ENCODE data around the gene USP24.

The USP24 gene

GRCh38 chr1:55246896-55247295 is 31.7 kb upstream of the USP24 start:
- no peaks in the 10 kb centered on the region for H3F3A ChIP-seq (ENCODE audit: control insufficient read depth, insufficient read depth)
- no peaks in the 10 kb centered on the region for H3K9me2 ChIP-seq (replicated peaks; ENCODE audit: control insufficient read depth, low read length)
- H3K9me3 ChIP-seq (ENCODE audit: control insufficient read depth, insufficient read depth, low read length): no peaks in the 10 kb centered on the region
- H3K79me2 ChIP-seq (ENCODE audit: control insufficient read depth, low read length): no peaks in the 10 kb centered on the region
- no peak overlapping the region for H3K4me3 ChIP-seq (ENCODE audit: low read length)
- H4K20me1 ChIP-seq (ENCODE audit: control insufficient read depth, insufficient read depth, low read depth, low read length): no peaks in the 10 kb centered on the region
- H3K27me3 ChIP-seq (ENCODE audit: control insufficient read depth, low read length): no peaks in the 10 kb centered on the region
- no peak overlapping the region for H3K27ac ChIP-seq (ENCODE audit: low read depth, low read length)
- no peaks in the 10 kb centered on the region for H3K36me3 ChIP-seq (ENCODE audit: control insufficient read depth, low read length)
- 0 out of 2 replicates have a peak, but pooled peaks cover 4% of the 10 kb centered on the region for H3K4me1 ChIP-seq (ENCODE audit: control insufficient read depth, low read length)
- H3K4me2 ChIP-seq (ENCODE audit: low read length): no peak overlapping the region
- TF ChIP-seq EZH2phosphoT487 (IDR thresholded peaks at IDR 0.05; ENCODE audit: borderline replicate concordance, low read length): no peak
- TF ChIP-seq, protein P1, sequence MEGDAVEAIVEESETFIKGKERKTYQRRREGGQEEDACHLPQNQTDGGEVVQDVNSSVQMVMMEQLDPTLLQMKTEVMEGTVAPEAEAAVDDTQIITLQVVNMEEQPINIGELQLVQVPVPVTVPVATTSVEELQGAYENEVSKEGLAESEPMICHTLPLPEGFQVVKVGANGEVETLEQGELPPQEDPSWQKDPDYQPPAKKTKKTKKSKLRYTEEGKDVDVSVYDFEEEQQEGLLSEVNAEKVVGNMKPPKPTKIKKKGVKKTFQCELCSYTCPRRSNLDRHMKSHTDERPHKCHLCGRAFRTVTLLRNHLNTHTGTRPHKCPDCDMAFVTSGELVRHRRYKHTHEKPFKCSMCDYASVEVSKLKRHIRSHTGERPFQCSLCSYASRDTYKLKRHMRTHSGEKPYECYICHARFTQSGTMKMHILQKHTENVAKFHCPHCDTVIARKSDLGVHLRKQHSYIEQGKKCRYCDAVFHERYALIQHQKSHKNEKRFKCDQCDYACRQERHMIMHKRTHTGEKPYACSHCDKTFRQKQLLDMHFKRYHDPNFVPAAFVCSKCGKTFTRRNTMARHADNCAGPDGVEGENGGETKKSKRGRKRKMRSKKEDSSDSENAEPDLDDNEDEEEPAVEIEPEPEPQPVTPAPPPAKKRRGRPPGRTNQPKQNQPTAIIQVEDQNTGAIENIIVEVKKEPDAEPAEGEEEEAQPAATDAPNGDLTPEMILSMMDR (IDR thresholded peaks at IDR 0.05; ENCODE audit: low read depth, low read length, poor library complexity, severe bottlenecking): no peak

GRCh38 chr1:55246331-55246730 is 31.2 kb upstream of the USP24 start:
- H3K27ac ChIP-seq (ENCODE audit: low read depth, low read length): no peak overlapping the region
- H4K20me1 ChIP-seq (ENCODE audit: control insufficient read depth, insufficient read depth, low read depth, low read length): no peaks in the 10 kb centered on the region
- no peak overlapping the region for H3K4me3 ChIP-seq (ENCODE audit: low read length)
- H3K27me3 ChIP-seq (ENCODE audit: control insufficient read depth, low read length): no peaks in the 10 kb centered on the region
- no peak overlapping the region for H3K4me2 ChIP-seq (ENCODE audit: low read length)
- no peaks in the 10 kb centered on the region for H3K9me3 ChIP-seq (ENCODE audit: control insufficient read depth, insufficient read depth, low read length)
- H3K9me2 ChIP-seq (replicated peaks; ENCODE audit: control insufficient read depth, low read length): no peaks in the 10 kb centered on the region
- H3F3A ChIP-seq (ENCODE audit: control insufficient read depth, insufficient read depth): no peaks in the 10 kb centered on the region
- TF ChIP-seq EZH2phosphoT487 (IDR thresholded peaks at IDR 0.05; ENCODE audit: borderline replicate concordance, low read length): no peak
- TF ChIP-seq, protein P1 (IDR thresholded peaks at IDR 0.05; ENCODE audit: low read depth, low read length, poor library complexity, severe bottlenecking): no peak
- H3K4me1 ChIP-seq (ENCODE audit: control insufficient read depth, low read length): 0 out of 2 replicates have a peak, but pooled peaks cover 4% of the 10 kb centered on the region
- H3K36me3 ChIP-seq (ENCODE audit: control insufficient read depth, low read length): no peaks in the 10 kb centered on the region
- no peaks in the 10 kb centered on the region for H3K79me2 ChIP-seq (ENCODE audit: control insufficient read depth, low read length)

- Histone ChIP-seq H3K4me2 (ENCODE audit: low read length) (no peak overlapping the region), H3K9me3 (ENCODE audit: control insufficient read depth, insufficient read depth, low read length) (no peaks in the 10 kb centered on the region), H3K27me3 (ENCODE audit: control insufficient read depth, low read length) (no peaks in the 10 kb centered on the region), H3K9me2 (replicated peaks; ENCODE audit: control insufficient read depth, low read length) (no peaks in the 10 kb centered on the region), H3K4me3 (ENCODE audit: low read length) (no peak overlapping the region), H3K27ac (ENCODE audit: low read depth, low read length) (no peak overlapping the region), H3K79me2 (ENCODE audit: control insufficient read depth, low read length) (no peaks in the 10 kb centered on the region), H4K20me1 (ENCODE audit: control insufficient read depth, insufficient read depth, low read depth, low read length) (no peaks in the 10 kb centered on the region), H3F3A (ENCODE audit: control insufficient read depth, insufficient read depth) (no peaks in the 10 kb centered on the region), H3K36me3 (ENCODE audit: control insufficient read depth, low read length) (no peaks in the 10 kb centered on the region), H3K4me1 (ENCODE audit: control insufficient read depth, low read length) (0 out of 2 replicates have a peak, but pooled peaks cover 4% of the 10 kb centered on the region)
- TF ChIP-seq EZH2phosphoT487 (IDR thresholded peaks at IDR 0.05; ENCODE audit: borderline replicate concordance, low read length): no peak
- TF ChIP-seq, protein P1 (IDR thresholded peaks at IDR 0.05; ENCODE audit: low read depth, low read length, poor library complexity, severe bottlenecking): no peak
These were observed 30.6 kb upstream of the USP24 start for GRCh38 chr1:55245781-55246180.

All from DOHH2 (cell line).